HG02870 (cell line): ENCODE results near the gene SH3RF3.
A peak's percentile ranks its signal among the peaks of the same experiment; 100 is the strongest.

Experiments
- ATAC-seq: cut with Tn5 transposase; IDR thresholded peaks from one replicate; pipeline ENCODE4 v1.9.1; 2021; ENCODE audit warnings: mild to moderate bottlenecking, moderate library complexity; ENCODE audit not compliant: unreplicated experiment

Gene SH3RF3

DNA sequence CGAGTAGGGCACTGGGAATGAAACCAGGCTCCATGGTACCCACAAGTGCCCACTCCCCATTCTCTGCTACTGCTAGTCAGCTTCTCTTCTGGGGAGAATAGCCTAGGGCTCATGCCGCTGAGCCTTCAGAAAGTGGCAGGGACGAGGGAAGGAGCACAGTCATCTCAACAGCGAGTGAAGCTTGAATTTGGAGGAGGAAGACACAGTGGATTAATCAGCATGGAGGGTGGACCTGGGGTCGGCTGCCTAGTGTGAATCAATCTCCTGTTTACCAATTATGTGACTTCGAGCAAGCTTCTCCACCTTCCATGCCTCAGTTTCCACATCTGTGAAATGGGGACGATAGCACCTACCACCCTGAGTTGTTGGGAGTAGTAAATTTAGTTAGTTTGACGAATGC, 327.8 kb downstream of the SH3RF3 start:
- ATAC-seq: no peak

DNA sequence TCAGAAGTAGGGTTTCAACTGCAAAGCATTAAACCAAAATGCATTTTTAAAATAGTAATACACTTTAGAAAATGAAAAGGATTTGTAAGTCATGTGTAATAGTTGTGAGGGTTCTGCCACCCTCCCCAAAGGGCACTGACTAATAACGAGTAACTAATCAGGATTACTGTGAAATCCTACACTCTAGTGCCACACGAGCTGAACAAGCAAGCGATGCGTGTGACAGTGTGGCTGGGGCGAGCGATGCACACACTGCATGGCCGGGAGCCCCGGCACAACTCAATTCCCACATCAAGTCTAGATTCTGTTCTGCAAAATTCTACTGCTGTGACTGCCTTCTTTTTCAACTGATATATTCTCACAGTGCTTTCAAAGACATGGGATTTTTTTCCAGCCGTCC, 328.4 kb downstream of the SH3RF3 start:
- ATAC-seq: no peak

DNA sequence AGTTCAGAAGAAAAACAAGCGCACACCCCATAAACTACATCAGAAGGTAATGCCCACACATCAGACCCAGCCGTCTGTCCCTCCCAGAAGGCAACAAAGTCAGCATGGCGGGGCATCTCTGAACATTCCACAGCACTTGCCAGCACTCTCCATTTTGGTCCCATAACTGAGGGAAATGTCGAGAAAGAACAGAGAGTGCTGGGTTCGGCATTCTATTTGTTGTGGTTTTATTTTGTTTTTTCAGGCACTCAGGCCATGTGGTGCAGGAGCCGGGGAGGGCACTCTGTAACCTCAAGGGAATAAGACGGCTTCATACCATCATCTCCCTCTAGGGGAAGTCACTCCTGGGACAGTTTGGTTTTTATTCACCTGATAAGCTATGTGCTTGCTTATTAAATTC, 328.8 kb downstream of the SH3RF3 start:
- no peak for ATAC-seq

DNA sequence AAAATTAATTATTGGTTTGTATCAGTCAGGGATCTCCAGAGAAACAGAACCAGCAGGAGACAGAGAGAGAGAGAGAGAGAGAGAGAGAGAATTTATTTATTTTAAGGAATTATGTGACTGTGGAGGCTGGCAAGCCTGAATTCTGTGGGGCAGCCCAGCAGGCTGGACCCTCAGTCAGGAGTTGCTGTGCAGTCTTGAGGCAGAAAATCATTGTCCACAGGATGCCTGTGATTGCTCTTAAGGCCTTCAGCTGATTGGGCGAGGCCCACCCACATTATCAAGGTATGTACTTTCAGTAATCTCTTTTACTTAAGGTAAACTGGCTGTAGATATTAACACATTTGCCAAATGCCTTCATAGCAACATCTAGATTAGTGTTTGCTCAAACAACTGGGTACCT, 329.5 kb downstream of the SH3RF3 start:
- ATAC-seq: no peak

DNA sequence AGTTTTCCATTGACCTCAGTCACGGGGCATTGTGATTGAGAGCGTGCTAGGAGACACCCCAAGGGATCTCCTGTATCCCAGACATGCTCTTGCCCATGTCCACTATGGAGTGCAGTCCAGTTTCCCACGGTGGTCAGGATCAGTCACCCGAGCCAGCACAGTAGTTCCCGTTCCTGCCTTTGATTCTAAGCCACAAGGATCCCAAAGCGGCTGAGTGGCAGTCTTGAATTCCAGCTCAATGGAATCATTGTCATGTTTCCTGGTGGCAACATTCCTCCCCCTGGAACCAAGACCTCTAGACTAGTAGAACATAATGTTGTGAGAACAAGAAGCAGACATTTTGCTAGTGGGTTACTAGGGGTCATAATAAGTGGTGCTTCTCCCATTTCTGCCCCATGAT, 330.5 kb downstream of the SH3RF3 start:
- no peak for ATAC-seq

DNA sequence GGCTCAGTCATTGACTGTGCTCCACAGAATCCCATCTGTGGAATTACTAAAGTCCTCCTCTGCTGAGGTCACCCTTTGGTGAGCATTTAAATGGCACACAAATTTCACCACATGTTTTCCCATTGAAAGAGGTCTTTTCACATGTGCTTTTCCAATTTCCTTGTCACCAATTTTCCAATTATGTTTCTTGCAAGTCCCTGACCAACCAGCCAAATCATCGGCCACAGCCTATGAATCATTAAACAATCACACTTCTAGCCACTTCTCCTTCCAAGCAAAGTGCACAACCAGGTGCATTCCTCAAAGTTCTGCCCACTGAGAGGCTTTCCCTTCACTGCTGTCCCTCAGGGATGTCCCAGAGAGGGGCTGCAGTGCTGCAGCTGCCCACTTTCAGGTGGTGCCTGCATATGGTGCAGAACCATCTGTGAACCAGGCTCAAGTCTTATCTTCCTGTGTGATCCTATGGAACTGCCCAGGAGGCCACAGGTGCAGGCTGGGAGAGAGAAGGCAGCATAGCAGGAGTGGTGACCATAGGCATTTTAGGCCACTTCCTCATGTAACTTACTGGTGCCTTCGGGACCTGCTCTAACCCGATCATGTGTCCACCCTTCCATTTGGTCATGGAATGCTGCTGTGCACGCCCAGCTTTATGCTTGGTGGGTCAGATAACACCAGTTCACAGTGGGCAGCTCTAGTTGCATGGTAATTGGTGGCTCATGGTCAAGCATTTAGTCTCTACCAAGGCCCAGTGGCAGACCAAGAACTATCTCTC, 331.7 kb downstream of the SH3RF3 start:
- ATAC-seq: no peak

DNA sequence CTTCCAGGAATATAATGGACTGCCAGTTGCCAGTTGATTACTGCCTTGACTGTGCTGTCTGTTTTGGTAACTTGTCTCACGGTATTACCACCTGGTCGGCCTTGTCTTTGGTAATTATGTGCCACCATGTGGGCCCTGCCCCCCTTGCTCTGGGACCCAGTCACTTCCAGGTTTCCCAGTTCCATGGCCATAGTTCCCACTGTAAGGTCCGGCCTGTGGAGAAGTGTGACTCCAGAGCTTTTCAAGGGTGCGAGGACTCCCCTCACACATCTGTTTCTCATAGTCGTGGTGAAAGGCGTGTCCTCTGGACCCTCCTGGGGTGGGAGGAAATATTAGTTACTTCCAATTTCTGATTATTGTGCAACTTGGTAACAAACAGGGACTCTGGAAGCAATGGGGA, 334.2 kb downstream of the SH3RF3 start:
- no peak for ATAC-seq

DNA sequence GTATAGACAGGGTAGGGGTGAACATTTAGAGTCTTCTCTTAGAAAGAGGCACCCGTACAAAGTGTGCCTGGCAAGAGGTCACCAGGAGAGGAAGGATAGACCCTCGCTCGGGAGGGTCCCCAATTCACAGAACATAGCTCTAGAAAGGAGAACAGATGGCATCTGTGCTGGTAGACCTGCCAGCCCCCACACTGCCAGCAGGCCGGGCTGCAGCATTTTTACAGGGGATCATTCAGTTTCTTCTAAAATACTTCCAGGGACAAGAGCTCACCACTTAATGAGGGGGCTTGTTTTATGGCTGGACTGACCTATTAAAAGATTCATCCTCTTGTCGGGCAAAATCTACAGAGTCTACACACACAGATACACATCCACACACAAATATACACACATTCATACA, 334.9 kb downstream of the SH3RF3 start:
- no peak for ATAC-seq

DNA sequence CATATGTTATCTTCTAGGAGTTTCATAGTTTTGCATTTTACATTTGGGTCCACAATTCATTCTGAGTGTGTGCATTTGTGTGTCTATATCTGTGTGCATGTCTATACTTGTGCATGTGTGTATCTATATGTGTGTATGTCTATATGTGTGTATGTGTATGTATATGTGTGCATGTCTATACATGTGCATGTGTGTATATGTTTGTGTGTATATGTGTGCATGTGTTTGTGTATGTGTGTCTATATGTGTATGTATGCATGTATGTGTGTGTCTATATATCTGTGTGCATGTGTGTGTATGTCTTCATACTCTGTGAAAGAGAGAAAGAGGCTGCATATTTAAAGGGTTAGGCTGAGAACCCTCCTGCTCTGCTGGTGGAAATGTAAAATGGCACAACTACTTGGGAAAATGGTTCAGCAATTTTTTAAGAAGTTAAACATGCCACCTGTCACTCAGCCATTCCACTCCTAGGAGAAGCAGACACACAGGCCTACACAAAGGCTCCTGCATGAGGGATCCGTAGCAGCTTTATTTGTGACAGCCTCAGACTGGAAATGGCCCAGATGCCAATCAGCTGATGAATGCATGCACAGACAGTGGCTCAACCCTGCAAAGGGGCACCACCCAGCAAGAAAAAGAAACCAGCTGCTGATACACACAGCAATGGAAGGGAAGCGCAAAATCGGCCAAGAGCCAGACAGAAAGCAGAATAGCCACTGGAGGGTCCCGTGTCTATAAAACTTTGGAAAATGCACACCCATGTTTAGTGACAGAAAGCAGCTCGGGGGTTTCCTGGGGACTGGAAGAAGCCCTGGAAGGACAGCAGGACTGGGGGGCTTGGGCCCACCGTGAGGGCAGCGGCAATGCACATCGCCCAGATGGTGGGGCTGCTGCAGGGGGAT, 337.9 kb downstream of the SH3RF3 start:
- no peak for ATAC-seq

DNA sequence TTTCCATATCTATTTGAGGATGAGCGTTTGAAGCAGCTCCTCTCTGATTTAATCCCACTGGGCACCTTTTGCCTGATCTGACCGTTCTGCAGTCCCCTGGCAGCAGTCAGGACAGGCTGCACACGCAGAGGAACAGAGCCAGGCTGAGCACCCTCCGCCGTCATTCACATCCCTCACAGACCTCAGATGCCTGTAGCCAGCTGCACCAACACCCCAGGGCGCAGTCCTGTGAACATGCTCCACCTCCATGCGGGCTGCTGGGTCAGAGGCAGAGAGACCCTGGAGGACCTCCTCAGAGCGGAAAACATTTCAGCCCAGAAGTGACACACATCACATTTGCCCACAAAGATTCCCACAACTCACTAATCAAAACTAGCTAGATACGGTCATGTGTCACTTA, 338.7 kb downstream of the SH3RF3 start:
- ATAC-seq: no peak

DNA sequence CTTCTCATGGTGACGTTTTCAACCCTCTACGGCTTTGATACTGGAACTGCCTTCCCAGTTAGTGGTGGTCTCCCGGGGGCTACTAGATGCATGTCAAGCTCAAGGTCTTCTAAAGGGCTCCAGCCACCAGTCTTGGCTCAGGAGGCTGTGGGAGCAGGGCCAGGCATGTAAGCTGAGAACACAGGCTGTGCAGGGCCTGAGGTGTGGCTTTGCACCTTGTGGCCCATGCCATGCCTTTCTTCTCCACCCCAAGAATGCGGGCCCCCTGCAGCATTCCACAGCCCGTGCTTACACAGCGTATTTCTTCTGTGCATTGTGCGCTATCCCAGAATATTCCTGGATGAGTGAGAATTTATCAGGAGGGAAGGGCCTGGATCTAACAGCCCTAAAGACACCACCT, 339.9 kb downstream of the SH3RF3 start:
- no peak for ATAC-seq

DNA sequence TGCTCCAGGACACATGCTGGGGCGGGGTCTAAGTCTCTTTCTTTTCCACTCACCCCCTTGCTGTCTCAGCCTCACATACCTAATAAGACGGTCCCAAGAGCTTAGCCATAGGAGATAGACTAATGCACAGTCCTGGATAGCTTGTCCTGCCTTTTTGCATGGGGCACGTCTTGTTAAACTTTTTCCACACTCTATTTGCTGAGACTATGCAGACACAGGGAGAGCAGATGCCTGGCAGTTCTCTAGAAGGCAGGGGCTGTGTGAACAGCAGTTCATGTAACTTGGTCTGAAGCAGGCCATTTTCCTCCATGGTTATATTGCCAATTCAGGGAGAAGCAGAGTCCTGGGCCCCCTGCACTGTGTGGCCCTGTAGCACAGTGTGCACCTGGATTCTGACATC, 342.7 kb downstream of the SH3RF3 start:
- no peak for ATAC-seq

DNA sequence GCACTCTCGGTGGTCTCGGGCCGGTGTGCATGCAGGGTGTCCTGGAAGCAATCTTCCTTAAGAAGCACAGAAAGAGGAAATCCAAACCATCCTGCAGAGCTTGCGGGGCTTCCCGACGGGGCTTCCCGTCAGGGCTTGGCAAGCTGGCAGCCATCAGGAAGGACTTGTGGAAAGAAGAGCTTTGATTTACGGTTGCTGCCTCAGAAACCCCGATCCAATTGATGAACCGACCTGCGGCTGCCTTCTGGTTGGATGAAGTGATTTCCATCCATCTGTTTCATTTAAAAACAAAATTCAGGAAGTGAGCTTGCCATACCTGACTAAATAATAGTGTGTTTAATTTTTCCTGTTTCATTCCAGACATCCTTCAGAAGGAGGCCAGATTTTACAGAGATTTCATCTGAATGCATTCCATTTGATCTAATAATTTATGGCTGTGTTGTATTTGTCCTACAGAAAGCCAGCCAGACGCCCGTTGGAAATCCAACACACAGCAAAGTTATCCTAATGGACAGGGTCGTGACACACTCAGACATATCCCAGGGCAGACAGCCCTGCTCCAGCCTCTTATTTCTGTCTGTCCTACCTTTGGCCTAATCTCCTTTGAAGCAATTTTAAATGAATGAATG, 343.4 kb downstream of the SH3RF3 start:
- ATAC-seq: no peak

DNA sequence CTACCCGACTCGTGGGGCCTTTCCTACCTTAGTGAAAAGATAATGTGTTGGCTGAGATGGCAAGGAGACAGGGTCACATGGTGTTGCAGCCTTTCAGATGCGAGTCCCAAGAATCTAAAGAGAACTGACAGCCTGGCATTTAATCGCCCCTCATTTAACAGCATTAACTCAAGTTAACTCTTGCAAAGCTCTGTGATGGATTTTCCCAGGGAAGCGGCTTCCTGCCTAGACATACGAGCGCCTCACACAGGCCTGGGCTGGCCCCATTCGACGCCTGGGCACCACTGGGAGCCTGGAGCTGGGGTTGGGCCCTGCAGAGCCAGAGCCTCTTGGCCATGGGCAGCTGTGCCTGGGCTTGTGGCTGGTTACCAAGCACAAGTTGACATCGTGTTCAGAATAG, 344.0 kb downstream of the SH3RF3 start:
- no peak for ATAC-seq

DNA sequence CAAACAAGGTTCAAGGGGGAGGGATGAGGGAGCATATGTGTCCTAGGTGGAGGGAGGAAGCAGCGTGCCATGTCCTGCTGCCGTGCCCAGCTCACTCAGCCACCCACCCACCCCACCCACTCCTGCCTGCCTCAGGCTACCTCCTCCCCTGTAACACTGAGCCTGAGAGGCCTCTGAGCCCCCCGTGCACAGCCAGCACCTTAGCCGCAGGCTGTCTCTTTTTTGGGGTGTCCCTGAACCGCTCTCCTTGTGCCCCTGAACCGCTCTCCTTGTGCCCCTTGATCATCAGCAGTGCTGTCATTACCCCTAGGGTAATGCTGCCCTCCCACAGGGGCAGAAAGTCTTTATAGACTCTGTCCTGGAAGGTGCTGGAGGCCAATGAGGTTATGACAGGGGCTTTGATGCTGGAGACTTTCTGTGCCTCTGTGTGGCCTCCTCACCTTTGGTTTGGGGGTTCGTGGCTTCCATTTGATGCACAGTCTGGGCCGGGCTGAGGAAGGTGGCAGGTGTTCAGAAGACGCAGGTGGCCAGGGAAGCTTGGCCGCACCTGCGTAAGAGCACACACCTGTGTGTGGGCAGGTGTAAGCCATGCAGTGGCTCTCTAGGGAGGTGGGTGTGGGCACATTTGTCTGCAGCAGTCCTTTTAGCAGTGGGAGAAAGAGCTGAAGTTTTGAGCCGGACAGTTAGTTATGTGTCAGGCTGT, 344.8 kb downstream of the SH3RF3 start:
- no peak for ATAC-seq

DNA sequence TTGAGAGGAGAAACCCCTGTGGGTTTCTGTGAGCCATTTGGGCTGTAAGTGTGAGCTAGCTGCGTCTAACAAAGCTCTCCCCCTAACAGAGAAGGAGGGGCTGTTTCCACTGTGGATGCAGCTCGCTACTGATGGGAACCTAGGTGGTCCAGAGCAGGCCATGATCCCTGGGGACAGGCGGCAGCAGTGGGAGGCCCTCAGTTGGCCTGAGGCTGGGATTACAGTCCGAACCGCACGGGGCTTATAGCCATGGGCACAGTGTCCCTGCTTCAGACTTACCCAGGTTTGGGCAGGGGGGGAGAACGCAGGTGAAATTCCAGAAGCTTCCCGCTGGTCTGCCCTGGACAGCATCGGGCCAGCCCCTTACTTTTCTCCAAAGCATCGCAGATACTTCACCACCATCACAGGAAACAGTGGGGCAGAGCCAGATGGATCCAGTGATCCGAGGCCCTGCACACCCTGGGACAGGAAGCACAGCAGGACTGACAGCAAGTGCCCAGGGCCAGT, 345.4 kb downstream of the SH3RF3 start:
- no peak for ATAC-seq

DNA sequence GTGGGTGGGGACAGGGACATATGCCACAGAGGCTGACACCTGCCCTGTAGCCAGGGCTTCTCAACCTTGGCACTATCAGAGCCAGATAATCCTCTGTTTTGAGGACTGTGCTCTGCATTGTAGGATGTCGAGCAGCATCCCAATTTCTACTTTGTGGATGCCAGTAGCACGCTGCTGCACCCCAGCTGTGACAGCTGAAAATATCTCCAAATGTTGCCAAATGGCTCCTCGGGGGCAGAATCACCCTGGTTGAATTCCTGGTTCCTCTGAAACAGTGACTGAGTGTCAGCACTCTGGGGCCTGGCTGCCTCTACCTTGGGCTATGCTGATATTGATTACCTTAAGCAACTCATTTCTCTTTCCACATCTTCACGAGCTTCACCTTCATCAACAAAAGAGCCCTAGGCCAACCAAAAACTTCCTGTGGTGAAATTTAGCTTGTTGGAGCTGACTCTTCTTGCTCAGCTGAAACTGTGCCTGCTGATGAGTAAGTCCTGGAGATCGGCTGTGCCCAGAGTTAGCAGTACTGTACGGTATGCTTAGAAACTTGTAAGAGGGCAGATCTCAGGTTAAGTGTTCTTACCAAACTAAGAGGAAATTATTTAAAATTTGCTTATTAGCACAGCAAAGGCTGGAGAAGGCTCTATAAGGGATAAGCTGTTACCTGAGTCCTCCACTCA, 346.7 kb downstream of the SH3RF3 start:
- ATAC-seq: peak; percentile 59

DNA sequence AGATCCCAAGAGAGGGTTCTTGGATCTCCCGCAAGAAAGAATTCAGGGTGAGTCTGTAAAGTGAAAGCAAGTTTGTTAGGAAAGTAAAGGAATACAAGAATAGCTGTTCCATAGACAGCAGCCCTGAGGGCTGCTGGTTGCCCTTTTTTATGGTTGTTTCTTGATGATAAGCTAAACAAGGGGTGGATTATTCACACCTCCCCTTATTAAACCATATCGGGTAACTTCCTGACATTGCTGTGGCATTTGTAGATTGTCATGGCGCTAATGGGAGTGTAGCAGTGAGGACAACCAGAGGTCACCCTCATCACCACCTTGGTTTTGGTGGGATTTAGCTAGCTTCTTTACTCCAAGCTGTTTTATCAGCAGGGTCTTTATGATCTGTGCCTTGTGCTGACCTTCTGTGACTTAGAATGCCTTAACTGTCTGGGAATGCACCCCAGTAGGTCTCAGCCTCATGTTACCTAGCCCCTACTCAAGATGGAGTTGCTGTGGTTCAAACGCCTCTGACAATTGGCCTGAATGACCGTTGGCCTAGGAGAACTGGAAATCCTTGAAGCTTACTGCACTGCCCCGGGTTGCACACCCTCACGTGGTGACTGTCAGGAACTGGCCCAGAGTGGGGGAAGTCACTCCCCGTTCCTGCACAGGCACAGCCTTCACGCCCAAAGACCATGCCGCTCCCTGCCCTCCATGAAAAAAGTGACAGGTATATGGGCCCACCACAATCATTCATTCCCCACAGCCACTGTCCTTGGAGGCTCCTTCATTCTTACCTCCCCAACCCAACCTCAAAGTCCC, 347.8 kb downstream of the SH3RF3 start:
- ATAC-seq: no peak

DNA sequence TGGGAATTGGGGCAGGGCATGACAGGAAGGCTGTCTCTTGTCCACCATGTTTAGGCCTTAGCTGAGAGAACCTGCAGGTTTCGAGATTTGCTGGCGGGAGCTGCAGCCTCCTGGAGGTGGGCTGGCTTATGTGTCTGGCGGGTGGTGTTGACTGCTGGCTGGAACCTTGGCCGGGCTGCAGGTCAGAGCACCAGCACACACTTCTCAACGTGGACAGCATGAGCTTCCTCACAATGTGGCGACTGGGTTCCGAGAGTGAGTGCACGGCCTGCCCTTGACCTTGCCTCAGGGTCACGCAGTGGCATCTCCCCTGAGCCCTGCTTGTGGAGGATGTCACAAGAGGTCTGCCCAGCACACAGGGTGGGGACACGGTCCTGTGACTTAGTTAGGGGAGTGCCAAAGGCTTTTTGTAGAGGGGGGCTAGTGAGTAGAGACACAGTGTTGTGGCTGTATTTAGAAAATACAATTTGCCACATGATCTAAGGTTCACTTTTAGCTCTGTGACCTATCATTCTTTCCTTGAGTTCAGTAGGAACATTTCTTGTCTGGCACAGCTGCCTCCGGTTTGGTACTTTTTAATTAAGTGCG, 350.0 kb downstream of the SH3RF3 start:
- ATAC-seq: no peak
